Liver (tissue), 9 donors: ENCODE results near the gene DIP2C. TPM values are rescaled to one million over a fixed set of nuclear protein-coding genes. Genes with fewer than 3 reads are reported as not detected.

ENCODE experiments used
- DNase-seq: peaks from one replicate; pipeline ENCODE4 v3.0.0-alpha.2; 2017; ENCODE audit warnings: low spot score
- H3K27ac ChIP-seq, 2 donors: one replicate each; pipeline ENCODE4 v1.7.0; 2013; ENCODE audit warnings: inconsistent platforms in 2 of 2, low read length in 2 of 2, control low read depth in 1 of 2, low read depth in 1 of 2, mild to moderate bottlenecking in 1 of 2
- H3K27me3 ChIP-seq, 4 donors: one replicate each; pipeline versions ENCODE4 v1.6.1 to v1.7.0; 2013; ENCODE audit warnings: low read length in 3 of 4, inconsistent platforms in 1 of 4, mild to moderate bottlenecking in 1 of 4, moderate library complexity in 1 of 4; ENCODE audit not compliant: control insufficient read depth in 4 of 4, insufficient read depth in 4 of 4
- H3K36me3 ChIP-seq, 4 donors: one replicate each; pipeline versions ENCODE4 v1.6.1 to v1.7.0; 2013; ENCODE audit warnings: low read length in 3 of 4, mild to moderate bottlenecking in 3 of 4, low read depth in 1 of 4, moderate library complexity in 1 of 4; ENCODE audit not compliant: control insufficient read depth in 4 of 4, insufficient read depth in 3 of 4
- H3K4me1 ChIP-seq, 4 donors: one replicate each; pipeline versions ENCODE4 v1.6.1 to v1.7.0; 2013; ENCODE audit warnings: low read length in 3 of 4, mild to moderate bottlenecking in 3 of 4, moderate library complexity in 1 of 4; ENCODE audit not compliant: control insufficient read depth in 4 of 4, insufficient read depth in 4 of 4
- H3K4me3 ChIP-seq, 3 donors: one replicate each; pipeline versions ENCODE4 v1.6.1 to v1.7.0; 2013; ENCODE audit warnings: low read length in 3 of 3, control low read depth in 1 of 3, low read depth in 1 of 3, mild to moderate bottlenecking in 1 of 3
- H3K9ac ChIP-seq, 2 donors: one replicate each; pipeline ENCODE4 v1.7.0; 2013; ENCODE audit warnings: low read length in 2 of 2, mild to moderate bottlenecking in 2 of 2, moderate library complexity in 2 of 2, control low read depth in 1 of 2, low read depth in 1 of 2
- H3K9me3 ChIP-seq, 4 donors: one replicate each; pipeline versions ENCODE4 v1.6.1 to v1.7.0; 2013; ENCODE audit warnings: low read length in 3 of 4; ENCODE audit not compliant: control insufficient read depth in 4 of 4
- EGR1 ChIP-seq, 2 donors: IDR thresholded peaks; 2 replicates each; pipeline ENCODE4 v1.6.1; 2016 to 2018; ENCODE audit warnings: antibody characterized with exemption in 2 of 2, low read depth in 2 of 2
- FOXA1 ChIP-seq: IDR thresholded peaks from 2 replicates; pipeline ENCODE4 v1.6.1; 2016; ENCODE audit warnings: antibody characterized with exemption
- FOXA2 ChIP-seq: IDR thresholded peaks from 2 replicates; pipeline ENCODE4 v1.6.1; 2016; ENCODE audit warnings: antibody characterized with exemption
- GABPA ChIP-seq, 2 donors: IDR thresholded peaks in 1 of 2; conservative IDR thresholded peaks in 1 of 2; 2 replicates each; pipeline ENCODE4 v1.6.1; 2016; ENCODE audit warnings: antibody characterized with exemption in 2 of 2, mild to moderate bottlenecking in 1 of 2, moderate library complexity in 1 of 2
- HNF4A ChIP-seq, 2 donors: conservative IDR thresholded peaks; 2 replicates each; pipeline ENCODE4 v1.6.1; 2016; ENCODE audit warnings: antibody characterized with exemption in 2 of 2, mild to moderate bottlenecking in 2 of 2
- HNF4G ChIP-seq: IDR thresholded peaks from 2 replicates; pipeline ENCODE4 v1.6.1; 2016; ENCODE audit warnings: antibody characterized with exemption
- NR2F2 ChIP-seq: IDR thresholded peaks from 2 replicates; pipeline ENCODE4 v1.6.1; 2016; ENCODE audit warnings: antibody characterized with exemption
- RAD21 ChIP-seq, 2 donors: IDR thresholded peaks; 2 replicates each; pipeline ENCODE4 v1.6.1; 2016; ENCODE audit warnings: antibody characterized with exemption in 2 of 2, mild to moderate bottlenecking in 2 of 2
- RXRA ChIP-seq, 2 donors: IDR thresholded peaks; 2 replicates each; pipeline ENCODE4 v1.6.1; 2017 to 2018; ENCODE audit warnings: antibody characterized with exemption in 2 of 2, mild to moderate bottlenecking in 1 of 2
- SP1 ChIP-seq: IDR thresholded peaks from 2 replicates; pipeline ENCODE4 v1.6.1; 2018; ENCODE audit warnings: antibody characterized with exemption, mild to moderate bottlenecking
- YY1 ChIP-seq: IDR thresholded peaks from 2 replicates; pipeline ENCODE4 v1.6.1; 2016; ENCODE audit warnings: antibody characterized with exemption, mild to moderate bottlenecking
- WGBS: extraction: QIAGEN DNeasy Blood & Tissue Kit; methylation state at CpG from one replicate; pipeline ENCODE4 v1.1.7; 2013; 5-methylcytosine and 5-hydroxymethylcytosine counted together
- polyA plus RNA-seq, 2 donors: library from polyadenylated mRNA; stranded (reverse) in 1 of 2; unstranded in 1 of 2; fragments of 200-250 nt in 1 of 2; fragments of >200 nt in 1 of 2; fragmentation: Nextera tagmentation in 1 of 2; extraction: Ambion mirVana in 1 of 2; gene quantifications; one replicate each; pipeline versions ENCODE4 v1.2.1 to v1.2.3, GENCODE V29; 2013 to 2015
- total RNA-seq, 2 donors: library from RNA; depleted of rRNA; stranded (reverse); fragments of >200 nt; gene quantifications; one replicate each; pipeline ENCODE4 v1.2.3, GENCODE V29; 2014
- TF ChIP-seq, protein P1 (sequence below): IDR thresholded peaks from 2 replicates; pipeline ENCODE4 v1.6.1; 2016; ENCODE audit warnings: antibody characterized with exemption, mild to moderate bottlenecking
- TF ChIP-seq, protein P2 (sequence below): IDR thresholded peaks from 2 replicates; pipeline ENCODE4 v1.6.1; 2016; ENCODE audit warnings: antibody characterized with exemption
- TF ChIP-seq, protein P3 (sequence below): fragments of 150-350 bp; IDR thresholded peaks from 2 replicates; pipeline ENCODE4 v1.5.1; 2017; ENCODE audit warnings: improper control_type of control experiment, low read depth, low read length; ENCODE audit not compliant: missing input control
- TF ChIP-seq, protein P4 (sequence below): IDR thresholded peaks from 2 replicates; pipeline ENCODE4 v1.6.1; 2016; ENCODE audit warnings: antibody characterized with exemption
- donor health status: healthy.
- donor health status: healthy.
- donor health status: healthy.
- donor health status: healthy.
- donor health status: healthy.

Gene DIP2C
- total and polyA plus RNA-seq, 4 donors: 4.2 to 12.2 (median 5.7) TPM

DNA sequence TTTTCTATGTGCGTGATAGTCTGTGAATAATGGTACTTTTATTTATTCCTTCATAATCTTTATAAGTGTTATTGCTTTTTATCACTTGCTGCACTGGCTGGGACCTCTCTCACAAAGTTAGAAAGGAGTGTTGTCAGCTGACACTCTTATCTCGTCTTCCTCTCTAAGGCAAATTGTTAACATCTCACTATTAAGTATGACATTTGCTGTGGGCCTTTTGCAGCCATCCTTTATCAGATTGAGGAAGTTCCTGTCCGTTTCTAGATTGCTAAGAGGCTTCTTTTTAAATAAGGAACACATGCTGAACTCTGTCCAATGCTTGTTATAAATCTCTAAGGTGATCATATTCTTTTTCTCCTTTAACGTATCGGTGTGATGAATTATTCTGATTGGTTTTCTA is 27.4 kb upstream of the DIP2C start (continued):
- TF ChIP-seq, protein P1, sequence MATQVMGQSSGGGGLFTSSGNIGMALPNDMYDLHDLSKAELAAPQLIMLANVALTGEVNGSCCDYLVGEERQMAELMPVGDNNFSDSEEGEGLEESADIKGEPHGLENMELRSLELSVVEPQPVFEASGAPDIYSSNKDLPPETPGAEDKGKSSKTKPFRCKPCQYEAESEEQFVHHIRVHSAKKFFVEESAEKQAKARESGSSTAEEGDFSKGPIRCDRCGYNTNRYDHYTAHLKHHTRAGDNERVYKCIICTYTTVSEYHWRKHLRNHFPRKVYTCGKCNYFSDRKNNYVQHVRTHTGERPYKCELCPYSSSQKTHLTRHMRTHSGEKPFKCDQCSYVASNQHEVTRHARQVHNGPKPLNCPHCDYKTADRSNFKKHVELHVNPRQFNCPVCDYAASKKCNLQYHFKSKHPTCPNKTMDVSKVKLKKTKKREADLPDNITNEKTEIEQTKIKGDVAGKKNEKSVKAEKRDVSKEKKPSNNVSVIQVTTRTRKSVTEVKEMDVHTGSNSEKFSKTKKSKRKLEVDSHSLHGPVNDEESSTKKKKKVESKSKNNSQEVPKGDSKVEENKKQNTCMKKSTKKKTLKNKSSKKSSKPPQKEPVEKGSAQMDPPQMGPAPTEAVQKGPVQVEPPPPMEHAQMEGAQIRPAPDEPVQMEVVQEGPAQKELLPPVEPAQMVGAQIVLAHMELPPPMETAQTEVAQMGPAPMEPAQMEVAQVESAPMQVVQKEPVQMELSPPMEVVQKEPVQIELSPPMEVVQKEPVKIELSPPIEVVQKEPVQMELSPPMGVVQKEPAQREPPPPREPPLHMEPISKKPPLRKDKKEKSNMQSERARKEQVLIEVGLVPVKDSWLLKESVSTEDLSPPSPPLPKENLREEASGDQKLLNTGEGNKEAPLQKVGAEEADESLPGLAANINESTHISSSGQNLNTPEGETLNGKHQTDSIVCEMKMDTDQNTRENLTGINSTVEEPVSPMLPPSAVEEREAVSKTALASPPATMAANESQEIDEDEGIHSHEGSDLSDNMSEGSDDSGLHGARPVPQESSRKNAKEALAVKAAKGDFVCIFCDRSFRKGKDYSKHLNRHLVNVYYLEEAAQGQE: no peak
- no peak for TF ChIP-seq SP1
- TF ChIP-seq, protein P2, sequence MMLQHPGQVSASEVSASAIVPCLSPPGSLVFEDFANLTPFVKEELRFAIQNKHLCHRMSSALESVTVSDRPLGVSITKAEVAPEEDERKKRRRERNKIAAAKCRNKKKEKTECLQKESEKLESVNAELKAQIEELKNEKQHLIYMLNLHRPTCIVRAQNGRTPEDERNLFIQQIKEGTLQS: no peak

DNA sequence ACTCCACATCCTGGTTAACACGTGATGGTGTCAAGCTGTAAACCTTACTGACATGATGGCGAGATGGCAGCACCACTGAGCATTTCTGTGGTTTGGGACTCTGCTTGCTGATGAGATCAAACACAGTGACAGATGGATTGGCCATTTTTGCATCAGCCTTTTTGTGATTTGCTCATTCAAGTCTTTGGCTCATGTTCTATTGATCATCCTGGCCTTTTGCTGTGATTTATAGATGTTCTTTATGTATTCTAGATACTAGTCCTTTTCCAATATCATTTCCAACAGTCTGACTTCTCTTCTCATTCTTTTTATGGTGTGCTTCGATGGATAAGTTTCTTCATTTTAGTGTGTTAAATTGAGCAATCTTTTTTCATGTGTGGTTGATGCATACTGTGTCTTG is 24.7 kb upstream of the DIP2C start:
- H3K9ac ChIP-seq: no peak overlapping the region
- WGBS: 90% methylated on average over 3 of the region's 3 CpGs
- peaks cover 0 to 4% (median 1%) of the 10 kb centered on the region in 4 donors for H3K9me3 ChIP-seq
- no peak for DNase-seq
- no peaks in the 10 kb centered on the region for H3K36me3 ChIP-seq
- no peaks in the 10 kb centered on the region for H3K27me3 ChIP-seq
- H3K27ac ChIP-seq: no peak overlapping the region
- H3K4me3 ChIP-seq: no peak overlapping the region
- H3K4me1 ChIP-seq: no peaks in the 10 kb centered on the region
- no peak for TF ChIP-seq YY1
- TF ChIP-seq EGR1 (IDR thresholded peaks at IDR 0.05; ENCODE audit: low read depth in 2 of 2): no peak
- no peak for TF ChIP-seq NR2F2
- TF ChIP-seq FOXA2: no peak
- TF ChIP-seq RXRA (IDR thresholded peaks at IDR 0.05): no peak
- TF ChIP-seq FOXA1: no peak
- TF ChIP-seq, protein P2: no peak

DNA sequence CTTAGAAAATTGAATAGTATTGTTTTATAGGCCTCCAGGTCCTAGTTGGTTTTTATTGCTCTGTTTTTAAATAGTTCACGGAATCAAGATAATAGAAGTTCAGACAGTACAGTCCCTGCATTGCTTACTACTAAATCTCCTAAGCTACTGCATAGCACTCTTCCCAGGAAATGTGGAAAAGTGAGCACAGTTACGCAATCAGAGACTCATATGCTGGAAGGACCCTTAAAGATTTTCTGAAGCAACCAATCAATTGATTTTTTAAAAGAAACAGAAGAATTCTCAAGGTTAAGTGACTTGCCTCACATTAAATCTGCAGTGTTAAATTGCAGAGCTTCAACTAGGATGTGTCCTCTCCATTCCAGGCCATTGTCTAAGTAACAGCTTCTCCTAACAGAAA is 23.1 kb upstream of the DIP2C start:
- WGBS: 93% methylated on average over 2 of the region's 2 CpGs
- TF ChIP-seq FOXA1: no peak
- no peak for TF ChIP-seq RXRA (IDR thresholded peaks at IDR 0.05)
- no peak for TF ChIP-seq EGR1 (IDR thresholded peaks at IDR 0.05; ENCODE audit: low read depth in 2 of 2)
- no peak for TF ChIP-seq HNF4G
- TF ChIP-seq NR2F2: no peak
- no peak for TF ChIP-seq RAD21 (IDR thresholded peaks at IDR 0.05)
- TF ChIP-seq SP1: no peak
- TF ChIP-seq, protein P3, sequence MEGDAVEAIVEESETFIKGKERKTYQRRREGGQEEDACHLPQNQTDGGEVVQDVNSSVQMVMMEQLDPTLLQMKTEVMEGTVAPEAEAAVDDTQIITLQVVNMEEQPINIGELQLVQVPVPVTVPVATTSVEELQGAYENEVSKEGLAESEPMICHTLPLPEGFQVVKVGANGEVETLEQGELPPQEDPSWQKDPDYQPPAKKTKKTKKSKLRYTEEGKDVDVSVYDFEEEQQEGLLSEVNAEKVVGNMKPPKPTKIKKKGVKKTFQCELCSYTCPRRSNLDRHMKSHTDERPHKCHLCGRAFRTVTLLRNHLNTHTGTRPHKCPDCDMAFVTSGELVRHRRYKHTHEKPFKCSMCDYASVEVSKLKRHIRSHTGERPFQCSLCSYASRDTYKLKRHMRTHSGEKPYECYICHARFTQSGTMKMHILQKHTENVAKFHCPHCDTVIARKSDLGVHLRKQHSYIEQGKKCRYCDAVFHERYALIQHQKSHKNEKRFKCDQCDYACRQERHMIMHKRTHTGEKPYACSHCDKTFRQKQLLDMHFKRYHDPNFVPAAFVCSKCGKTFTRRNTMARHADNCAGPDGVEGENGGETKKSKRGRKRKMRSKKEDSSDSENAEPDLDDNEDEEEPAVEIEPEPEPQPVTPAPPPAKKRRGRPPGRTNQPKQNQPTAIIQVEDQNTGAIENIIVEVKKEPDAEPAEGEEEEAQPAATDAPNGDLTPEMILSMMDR: no peak
- no peak for TF ChIP-seq HNF4A (conservative IDR thresholded peaks at IDR 0.05)
- TF ChIP-seq, protein P4, sequence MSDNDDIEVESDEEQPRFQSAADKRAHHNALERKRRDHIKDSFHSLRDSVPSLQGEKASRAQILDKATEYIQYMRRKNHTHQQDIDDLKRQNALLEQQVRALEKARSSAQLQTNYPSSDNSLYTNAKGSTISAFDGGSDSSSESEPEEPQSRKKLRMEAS: no peak
- no peak for TF ChIP-seq GABPA (IDR thresholded peaks at IDR 0.05 in 1 of 2, conservative IDR thresholded peaks at IDR 0.05 in 1 of 2)
- no peak for TF ChIP-seq FOXA2
- DNase-seq: no peak
- Histone ChIP-seq H3K27ac (no peak overlapping the region), H3K4me3 (no peak overlapping the region), H3K9me3 (peaks cover 0 to 4% (median 1%) of the 10 kb centered on the region in 4 donors), H3K4me1 (no peaks in the 10 kb centered on the region), H3K36me3 (no peaks in the 10 kb centered on the region), H3K9ac (no peak overlapping the region), H3K27me3 (no peaks in the 10 kb centered on the region)
